Osteoblast (primary cell): Measurements from ENCODE around the gene NEK9. TPM values are rescaled to one million over a fixed set of nuclear protein-coding genes. Genes with fewer than 3 reads are reported as not detected.

Experiments used
- DNase-seq: peaks from one replicate; pipeline ENCODE4 v3.0.0; 2011; ENCODE audit warnings: low spot score, mixed read lengths; ENCODE audit not compliant: insufficient read length; ENCODE audit errors: missing footprints
- H2AFZ ChIP-seq: 2 replicates; pipeline ENCODE4 v1.6.0; 2011; ENCODE audit warnings: mild to moderate bottlenecking, low read length
- H3K27ac ChIP-seq: 2 replicates; pipeline ENCODE4 v1.5.1; 2011; ENCODE audit warnings: mild to moderate bottlenecking, low read depth, low read length, moderate library complexity
- H3K27me3 ChIP-seq: 2 replicates; pipeline ENCODE4 v1.6.0; 2012; ENCODE audit warnings: mild to moderate bottlenecking, control low read depth, inconsistent platforms, low read length, moderate library complexity; ENCODE audit not compliant: insufficient read depth
- H3K36me3 ChIP-seq: 2 replicates; pipeline ENCODE4 v1.5.1; 2011; ENCODE audit warnings: mild to moderate bottlenecking, low read length, control low read depth, moderate library complexity; ENCODE audit not compliant: insufficient read depth
- H3K4me1 ChIP-seq: 2 replicates; pipeline ENCODE4 v1.5.1; 2011; ENCODE audit warnings: mild to moderate bottlenecking, low read length, control low read depth, moderate library complexity; ENCODE audit not compliant: insufficient read depth
- H3K4me2 ChIP-seq: 2 replicates; pipeline ENCODE4 v1.6.0; 2011; ENCODE audit warnings: mild to moderate bottlenecking, low read length; ENCODE audit not compliant: insufficient read depth
- H3K4me3 ChIP-seq: fragments of 200-600 bp; sonication (generic); 3 replicates; pipeline ENCODE4 v1.5.1; 2012; ENCODE audit warnings: mild to moderate bottlenecking, low read length, inconsistent platforms; ENCODE audit not compliant: insufficient read depth
- H3K79me2 ChIP-seq: 2 replicates; pipeline ENCODE4 v1.6.0; 2012; ENCODE audit warnings: mild to moderate bottlenecking, low read length, control low read depth, inconsistent platforms; ENCODE audit not compliant: insufficient read depth
- H3K9me3 ChIP-seq: 2 replicates; pipeline ENCODE4 v1.5.1; 2011; ENCODE audit warnings: low read depth, low read length, control low read depth
- H4K20me1 ChIP-seq: 2 replicates; pipeline ENCODE4 v1.6.0; 2012; ENCODE audit warnings: mild to moderate bottlenecking, low read length, control low read depth; ENCODE audit not compliant: insufficient read depth
- CTCF ChIP-seq: IDR thresholded peaks from 2 replicates; pipeline ENCODE4 v1.5.1; 2011; ENCODE audit warnings: mild to moderate bottlenecking, low read depth, low read length, moderate library complexity; ENCODE audit errors: extremely low read depth
- total RNA-seq: library from RNA; depleted of rRNA; stranded (reverse); fragments of >200 nt; gene quantifications from 2 replicates; pipeline ENCODE4 v1.2.3, GENCODE V29; 2012

Gene NEK9
- total RNA-seq, 1 donor: 42.7 TPM

DNA sequence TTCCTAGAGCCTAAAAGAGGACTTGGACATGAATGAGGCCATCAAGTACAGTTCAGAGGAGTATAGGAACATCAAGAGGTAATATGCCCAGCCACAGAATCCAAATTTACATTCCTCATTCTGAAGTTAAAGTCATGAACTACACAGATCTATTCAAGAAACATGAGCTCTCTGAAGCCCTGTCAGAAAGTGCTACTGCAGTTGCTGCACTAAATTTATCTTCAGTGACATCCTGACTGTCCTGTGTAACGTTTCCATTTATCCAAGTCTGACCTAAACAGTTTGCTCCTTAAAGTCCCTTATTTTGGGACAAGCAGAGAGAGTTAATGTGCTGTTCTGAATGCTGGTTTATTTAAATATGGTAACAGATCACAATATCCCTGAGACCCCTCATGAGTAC lies 28.2 kb downstream of the NEK9 start:
- Histone ChIP-seq H4K20me1 (peaks cover 6% of the 10 kb centered on the region), H3K27me3 (no peaks in the 10 kb centered on the region), H3K4me3 (no peak overlapping the region), H3K9me3 (no peaks in the 10 kb centered on the region), H3K4me2 (no peak overlapping the region), H3K79me2 (no peaks in the 10 kb centered on the region), H3K36me3 (peaks cover 74% of the 10 kb centered on the region), H3K4me1 (peaks cover 4% of the 10 kb centered on the region), H2AFZ (no peak overlapping the region), H3K27ac (no peak overlapping the region)
- DNase-seq: no peak
- TF ChIP-seq CTCF: no peak

DNA sequence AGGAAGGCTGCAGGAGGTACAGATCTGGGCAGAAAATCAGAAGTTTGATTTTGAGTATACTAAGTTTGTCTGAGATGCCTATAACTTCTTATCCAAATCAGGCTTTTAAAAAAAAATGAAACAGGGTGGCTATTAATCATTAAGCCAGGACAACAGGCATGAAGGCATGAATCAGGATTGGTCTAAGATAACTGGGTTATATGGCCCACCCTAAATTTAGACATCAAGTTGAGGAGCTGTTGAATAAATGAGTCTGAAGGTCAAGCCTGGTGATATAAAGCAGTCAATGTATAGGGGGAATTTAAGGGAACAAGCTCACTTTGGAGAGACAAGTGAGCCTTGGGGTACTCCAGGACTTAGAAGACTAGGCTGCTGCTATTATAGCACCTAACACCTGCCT lies 28.6 kb downstream of the NEK9 start:
- no peaks in the 10 kb centered on the region for H3K27me3 ChIP-seq
- H3K9me3 ChIP-seq: no peaks in the 10 kb centered on the region
- DNase-seq: no peak
- H3K4me2 ChIP-seq: no peak overlapping the region
- peaks cover 4% of the 10 kb centered on the region for H3K4me1 ChIP-seq
- no peak overlapping the region for H3K27ac ChIP-seq
- H2AFZ ChIP-seq: no peak overlapping the region
- peaks cover 6% of the 10 kb centered on the region for H4K20me1 ChIP-seq
- TF ChIP-seq CTCF: no peak
- H3K4me3 ChIP-seq: no peak overlapping the region
- H3K36me3 ChIP-seq: peaks cover 72% of the 10 kb centered on the region
- H3K79me2 ChIP-seq: no peaks in the 10 kb centered on the region

- H3K27ac ChIP-seq: no peak overlapping the region
- no peak overlapping the region for H2AFZ ChIP-seq
- no peaks in the 10 kb centered on the region for H3K79me2 ChIP-seq
- no peaks in the 10 kb centered on the region for H3K9me3 ChIP-seq
- H3K4me2 ChIP-seq: no peak overlapping the region
- no peak for DNase-seq
- no peak for TF ChIP-seq CTCF
- no peaks in the 10 kb centered on the region for H3K27me3 ChIP-seq
- H3K36me3 ChIP-seq: peaks cover 77% of the 10 kb centered on the region
- H3K4me3 ChIP-seq: no peak overlapping the region
- H3K4me1 ChIP-seq: peaks cover 4% of the 10 kb centered on the region
- peaks cover 6% of the 10 kb centered on the region for H4K20me1 ChIP-seq
These were observed 29.9 kb downstream of the NEK9 start for GRCh38 chr14:75096959-75097358.

DNA sequence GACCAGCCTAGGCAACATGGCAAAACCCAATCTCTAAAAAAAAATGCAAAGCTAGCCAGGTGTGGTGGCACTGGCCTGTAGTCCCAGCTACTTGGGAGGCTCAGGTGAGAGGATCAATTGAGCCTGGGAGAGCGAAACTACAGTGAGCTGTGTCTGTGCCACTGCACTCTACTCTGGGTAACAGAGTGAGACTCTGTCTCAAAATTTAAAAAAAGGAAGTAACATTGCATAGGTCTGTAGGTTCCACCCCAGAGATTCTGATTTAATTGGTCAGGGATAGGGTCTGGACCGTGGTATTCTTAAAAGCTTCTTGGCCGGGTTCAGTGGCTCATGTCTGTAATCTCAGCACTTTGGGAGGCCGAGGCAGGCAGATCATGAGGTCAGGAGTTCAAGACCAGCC lies 31.2 kb downstream of the NEK9 start:
- TF ChIP-seq CTCF: no peak
- Histone ChIP-seq H3K36me3 (peaks cover 72% of the 10 kb centered on the region), H3K4me3 (no peak overlapping the region), H3K4me2 (no peak overlapping the region), H3K4me1 (peaks cover 4% of the 10 kb centered on the region), H3K27me3 (no peaks in the 10 kb centered on the region), H3K9me3 (no peaks in the 10 kb centered on the region), H3K27ac (no peak overlapping the region), H4K20me1 (peaks cover 6% of the 10 kb centered on the region), H2AFZ (no peak overlapping the region), H3K79me2 (no peaks in the 10 kb centered on the region)
- DNase-seq: no peak
